Measurements from ENCODE around the gene ISCA2. TPM values are rescaled to one million over a fixed set of nuclear protein-coding genes. Genes with fewer than 3 reads are reported as not detected.
"Not testable (repeated sequence)": the region's sequence is repeated elsewhere in the genome, so short reads cannot be mapped to it uniquely, and the experiment has no call there.

ISCA2 gene
- total RNA-seq, 2 donors from 2014 or later: 23.5 to 25.5 TPM

DNA sequence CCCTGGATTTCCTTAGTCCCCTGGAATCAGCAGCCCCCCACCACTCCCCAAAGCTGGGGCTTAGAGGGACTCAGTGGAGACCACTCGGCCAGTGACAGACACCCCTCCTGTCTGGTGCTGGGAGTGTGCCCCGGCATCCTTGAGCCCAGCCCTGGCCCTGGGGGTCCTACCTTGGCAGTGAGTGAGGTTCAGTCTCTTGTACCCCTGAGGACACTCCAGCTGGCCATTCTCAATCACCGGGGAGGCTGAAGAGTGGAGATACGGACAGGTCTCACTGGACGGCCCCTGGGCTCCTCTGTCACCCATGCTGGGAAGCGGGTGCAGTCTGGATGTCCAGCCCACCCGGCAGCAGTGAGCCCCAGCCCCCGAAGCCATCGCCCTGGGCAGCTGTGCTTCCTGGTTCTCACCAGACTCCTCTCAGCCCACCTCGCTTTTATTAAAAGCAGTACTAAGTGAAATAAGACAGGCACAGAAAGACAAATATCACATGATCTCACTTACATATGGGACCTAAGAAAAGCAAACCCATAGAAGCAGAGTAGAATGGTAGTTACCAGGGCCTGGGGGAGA is 42.3 kb downstream of the ISCA2 start:
- Histone ChIP-seq H3K9me3 (no peaks in the 10 kb centered on the region), H3K27me3 (replicated peaks; ENCODE audit: insufficient read depth) (no peaks in the 10 kb centered on the region), H3K4me1 (replicated peaks) (no peaks in the 10 kb centered on the region), H3K27ac (no peak overlapping the region), H3K36me3 (no peaks in the 10 kb centered on the region), H3K4me3 (no peak overlapping the region)
- no peak for DNase-seq (ENCODE audit: low spot score)
- TF ChIP-seq, protein P1, sequence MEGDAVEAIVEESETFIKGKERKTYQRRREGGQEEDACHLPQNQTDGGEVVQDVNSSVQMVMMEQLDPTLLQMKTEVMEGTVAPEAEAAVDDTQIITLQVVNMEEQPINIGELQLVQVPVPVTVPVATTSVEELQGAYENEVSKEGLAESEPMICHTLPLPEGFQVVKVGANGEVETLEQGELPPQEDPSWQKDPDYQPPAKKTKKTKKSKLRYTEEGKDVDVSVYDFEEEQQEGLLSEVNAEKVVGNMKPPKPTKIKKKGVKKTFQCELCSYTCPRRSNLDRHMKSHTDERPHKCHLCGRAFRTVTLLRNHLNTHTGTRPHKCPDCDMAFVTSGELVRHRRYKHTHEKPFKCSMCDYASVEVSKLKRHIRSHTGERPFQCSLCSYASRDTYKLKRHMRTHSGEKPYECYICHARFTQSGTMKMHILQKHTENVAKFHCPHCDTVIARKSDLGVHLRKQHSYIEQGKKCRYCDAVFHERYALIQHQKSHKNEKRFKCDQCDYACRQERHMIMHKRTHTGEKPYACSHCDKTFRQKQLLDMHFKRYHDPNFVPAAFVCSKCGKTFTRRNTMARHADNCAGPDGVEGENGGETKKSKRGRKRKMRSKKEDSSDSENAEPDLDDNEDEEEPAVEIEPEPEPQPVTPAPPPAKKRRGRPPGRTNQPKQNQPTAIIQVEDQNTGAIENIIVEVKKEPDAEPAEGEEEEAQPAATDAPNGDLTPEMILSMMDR (IDR thresholded peaks at IDR 0.05): no peak
- TF ChIP-seq POLR2A (IDR thresholded peaks at IDR 0.05) (no peak), POLR2AphosphoS5 (IDR thresholded peaks at IDR 0.05) (no peak)
- WGBS: 81% methylated on average over 10 of the region's 10 CpGs
- intact Hi-C loops (cut with DNase I): no loop called here

DNA sequence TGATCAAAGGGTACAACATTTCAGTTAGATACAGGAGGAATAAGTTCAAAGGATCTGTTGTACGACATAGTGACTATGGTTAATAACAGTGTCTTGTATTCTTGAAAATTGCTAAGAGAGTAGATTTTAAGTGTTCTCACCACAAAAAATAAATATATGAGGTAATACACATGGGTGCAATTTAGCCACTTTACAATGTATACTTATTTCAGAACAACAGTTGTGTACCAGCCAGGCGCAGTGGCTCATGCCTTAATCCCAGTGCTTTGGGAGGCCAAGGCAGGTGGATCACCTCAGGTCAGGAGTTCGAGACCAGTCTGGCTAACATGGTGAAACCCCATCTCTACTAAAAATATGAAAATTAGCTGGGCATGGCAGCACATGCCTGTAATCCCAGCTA is 42.8 kb downstream of the ISCA2 start:
- WGBS: 97% methylated on average over 3 of the region's 3 CpGs
- not testable (repeated sequence) for H3K9me3 ChIP-seq; H3K27me3 ChIP-seq (replicated peaks; ENCODE audit: insufficient read depth)

DNA sequence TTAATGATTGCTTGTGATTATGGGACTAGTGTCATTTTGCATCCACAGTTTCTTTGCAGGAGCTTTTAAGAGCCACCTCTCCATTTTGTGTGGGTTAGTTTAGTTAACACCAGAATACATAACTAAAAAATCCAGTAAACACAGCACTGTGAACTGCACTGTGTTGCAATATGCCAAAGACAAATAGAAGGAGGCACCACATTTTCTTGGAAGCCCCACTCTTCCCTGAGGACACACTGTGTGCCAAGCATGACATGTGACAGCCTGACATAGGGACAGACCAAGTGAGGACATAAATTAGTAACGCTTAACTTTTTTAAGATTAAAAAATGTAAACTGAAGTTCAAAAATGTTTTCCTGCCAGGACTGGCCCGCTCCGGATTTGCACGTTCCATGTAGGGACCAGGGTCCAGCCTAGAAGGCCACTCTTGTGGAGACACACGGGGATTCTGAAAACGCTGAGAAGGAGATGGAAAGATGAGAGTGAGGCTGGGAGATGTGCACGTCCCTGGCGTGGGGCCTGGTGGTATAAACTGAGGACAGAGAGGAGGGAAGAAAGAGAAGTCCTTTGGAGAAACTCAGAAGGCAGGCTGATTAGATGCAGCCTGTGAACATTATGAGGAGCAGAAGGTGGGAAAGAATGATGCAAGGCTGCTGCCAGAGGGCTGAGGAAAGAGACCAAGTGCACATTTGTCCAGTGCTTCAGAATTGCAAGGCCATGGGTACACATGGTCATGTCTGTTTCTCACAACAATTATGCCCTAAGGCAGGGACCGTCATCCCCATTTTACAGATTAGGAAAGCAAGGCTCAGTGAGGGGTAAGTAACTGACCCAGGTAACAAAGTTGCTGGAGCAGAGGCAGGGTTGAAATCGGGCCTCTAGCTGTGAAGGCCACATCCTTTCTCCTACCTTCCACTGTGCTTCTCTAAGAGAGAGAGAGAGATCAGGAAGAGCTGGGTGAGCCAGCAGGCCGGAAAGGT is 45.1 kb downstream of the ISCA2 start:
- Histone ChIP-seq H3K36me3 (no peaks in the 10 kb centered on the region), H3K9me3 (no peaks in the 10 kb centered on the region), H3K4me3 (no peak overlapping the region), H3K27ac (no peak overlapping the region), H3K27me3 (replicated peaks; ENCODE audit: insufficient read depth) (no peaks in the 10 kb centered on the region), H3K4me1 (replicated peaks) (no peaks in the 10 kb centered on the region)
- TF ChIP-seq POLR2A (IDR thresholded peaks at IDR 0.05) (no peak), POLR2AphosphoS5 (IDR thresholded peaks at IDR 0.05) (no peak)
- TF ChIP-seq, protein P1 (IDR thresholded peaks at IDR 0.05): no peak
- 84% methylated on average over 11 of the region's 11 CpGs for WGBS
- intact Hi-C loops (cut with DNase I): no loop called here
- no peak for DNase-seq (ENCODE audit: low spot score)

More for the DNA sequence above, 42.8 kb downstream of the ISCA2 start:
- H3K27ac ChIP-seq; intact Hi-C loops (cut with DNase I); DNase-seq (ENCODE audit: low spot score); H3K36me3 ChIP-seq; H3K4me1 ChIP-seq (replicated peaks); H3K4me3 ChIP-seq: not testable (repeated sequence)

GRCh38 chr14:74539503-74539902 is 45.9 kb downstream of the ISCA2 start:
- Histone ChIP-seq H3K27me3 (replicated peaks; ENCODE audit: insufficient read depth) (no peaks in the 10 kb centered on the region), H3K4me1 (replicated peaks) (no peaks in the 10 kb centered on the region), H3K36me3 (no peaks in the 10 kb centered on the region), H3K9me3 (no peaks in the 10 kb centered on the region), H3K4me3 (no peak overlapping the region), H3K27ac (no peak overlapping the region)
- intact Hi-C loops (cut with DNase I): no loop called here
- TF ChIP-seq, protein P1 (IDR thresholded peaks at IDR 0.05): no peak
- no peak for TF ChIP-seq POLR2A (IDR thresholded peaks at IDR 0.05)
- no peak for TF ChIP-seq POLR2AphosphoS5 (IDR thresholded peaks at IDR 0.05)
- 72% methylated on average over 4 of the region's 4 CpGs for WGBS
- no peak for DNase-seq (ENCODE audit: low spot score)

GRCh38 chr14:74541225-74541624 is 47.7 kb downstream of the ISCA2 start:
- WGBS: 94% methylated on average over 3 of the region's 3 CpGs
- Histone ChIP-seq H3K27me3 (replicated peaks; ENCODE audit: insufficient read depth) (no peaks in the 10 kb centered on the region), H3K4me3 (no peak overlapping the region), H3K27ac (no peak overlapping the region), H3K4me1 (replicated peaks) (no peaks in the 10 kb centered on the region), H3K36me3 (no peaks in the 10 kb centered on the region), H3K9me3 (no peaks in the 10 kb centered on the region)
- intact Hi-C loops (cut with DNase I): no loop called here
- TF ChIP-seq, protein P1 (IDR thresholded peaks at IDR 0.05): no peak
- no peak for TF ChIP-seq POLR2AphosphoS5 (IDR thresholded peaks at IDR 0.05)
- no peak for TF ChIP-seq POLR2A (IDR thresholded peaks at IDR 0.05)
- no peak for DNase-seq (ENCODE audit: low spot score)
